NCI-H146 treated with DMSO at 0.1 percent for 48 hours (cell line): ENCODE results near the gene BMP6.
"Not testable (repeated sequence)": the region's sequence is repeated elsewhere in the genome, so short reads cannot be mapped to it uniquely, and the experiment has no call there.

ENCODE experiments used
- DNase-seq: peaks from one replicate; lab custom pipeline; 2025; ENCODE audit not compliant: unreplicated experiment; lab: John Stamatoyannopoulos, UW

The BMP6 gene

DNA sequence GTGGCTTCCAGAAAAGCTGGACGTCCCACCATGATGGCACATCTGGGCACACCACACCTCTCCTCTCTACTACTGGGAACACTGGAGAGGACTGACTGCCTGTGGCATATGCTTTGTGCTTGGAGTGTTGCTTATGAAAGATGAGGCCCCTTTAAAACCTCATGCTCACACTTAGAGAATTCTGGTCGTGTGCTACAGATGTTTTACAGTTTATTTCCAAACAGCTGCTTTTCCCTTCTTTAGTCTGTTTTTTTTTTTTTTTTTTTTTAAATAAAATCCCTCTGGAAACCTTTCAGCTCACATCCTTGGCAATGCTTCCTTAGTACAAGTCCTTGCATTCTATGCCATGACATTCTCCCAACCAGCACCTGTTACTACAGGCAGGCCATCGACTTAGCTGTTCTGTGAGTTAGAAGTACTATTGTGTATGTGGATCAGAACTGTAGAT is 60.3 kb downstream of the BMP6 start:
- no peak for DNase-seq

- no peak for DNase-seq
These were observed 61.3 kb downstream of the BMP6 start for GRCh38 chr6:7787137-7787608.

DNA sequence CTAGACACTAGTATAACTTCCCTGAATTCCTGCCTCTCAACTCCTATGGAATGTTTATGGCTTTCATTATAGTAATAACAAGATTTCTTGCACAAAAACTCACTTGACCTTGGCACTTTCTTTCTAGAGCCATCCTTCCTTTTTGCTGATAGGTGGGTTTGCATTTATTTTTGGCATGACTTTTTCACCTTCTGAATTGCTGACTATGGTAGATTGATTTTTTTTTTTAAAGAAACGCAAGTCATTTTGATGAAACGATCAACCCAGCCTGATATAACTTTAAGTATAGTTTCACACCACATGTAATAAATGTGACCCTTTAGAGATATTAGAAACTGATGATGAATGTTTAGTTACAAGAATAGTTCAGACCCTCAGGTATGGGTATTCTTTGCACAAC is 61.8 kb downstream of the BMP6 start:
- no peak for DNase-seq

DNA sequence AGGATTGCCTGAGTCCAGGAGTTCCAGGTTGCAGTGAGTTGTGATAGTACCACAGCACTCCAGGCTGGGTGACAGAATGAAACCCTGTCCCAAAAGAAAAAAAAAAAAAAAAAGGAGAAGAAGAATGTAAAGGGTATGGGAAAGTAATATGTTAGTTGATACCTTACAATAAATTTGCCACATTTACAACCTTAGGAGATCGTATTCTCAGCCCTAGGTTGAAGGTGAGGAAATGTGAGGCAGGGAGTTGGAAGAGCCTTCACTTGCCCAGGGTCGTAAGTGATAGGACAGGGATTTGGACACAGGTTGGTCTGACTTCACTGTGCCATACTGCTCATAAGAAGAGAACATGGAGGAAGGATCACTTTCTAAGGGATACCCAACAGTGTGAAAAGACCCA is 68.6 kb downstream of the BMP6 start:
- DNase-seq: no peak

GRCh38 chr6:7797386-7797785 is 71.5 kb downstream of the BMP6 start:
- DNase-seq: no peak

- no peak for DNase-seq
These were observed 72.9 kb downstream of the BMP6 start for GRCh38 chr6:7798751-7799150.

- DNase-seq: no peak
These were observed 76.8 kb downstream of the BMP6 start for GRCh38 chr6:7802662-7803061.

GRCh38 chr6:7803214-7803613 is 77.3 kb downstream of the BMP6 start:
- no peak for DNase-seq

DNA sequence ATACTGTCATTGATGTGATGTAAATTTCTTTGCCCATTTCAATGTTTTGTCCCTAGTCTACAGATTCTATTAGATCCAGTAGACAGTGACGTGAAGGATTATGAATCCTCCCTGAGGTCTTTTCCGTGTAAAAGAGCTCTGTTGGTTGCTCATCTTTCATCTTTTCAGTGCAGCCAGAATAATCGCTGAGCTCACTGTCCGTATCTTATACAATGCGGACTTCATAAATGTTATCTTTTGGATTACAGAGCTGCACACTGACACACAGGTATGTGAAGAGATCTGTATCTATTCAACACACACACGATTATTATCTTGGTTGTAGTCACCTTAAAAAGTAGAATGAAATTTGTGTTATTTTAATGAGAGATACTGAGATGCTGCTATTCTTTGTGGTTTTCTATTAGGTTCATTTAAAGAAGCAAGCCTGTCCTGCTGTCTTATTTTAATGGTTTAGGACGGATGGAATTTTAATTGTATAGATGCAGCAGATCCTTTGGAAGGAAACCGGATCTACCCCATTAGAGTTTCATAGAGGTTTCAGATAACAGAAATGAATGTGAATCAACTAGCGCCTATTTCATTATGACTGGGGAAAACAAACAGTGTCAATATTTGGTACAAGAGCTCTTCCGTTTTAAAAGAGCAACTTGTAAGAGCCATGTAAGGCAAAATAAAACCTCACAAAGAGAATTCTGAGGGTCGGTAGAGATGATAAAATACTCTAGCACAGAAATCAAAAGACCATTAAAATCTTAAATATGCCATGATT is 79.4 kb downstream of the BMP6 start:
- no peak for DNase-seq

GRCh38 chr6:7805850-7806214 is 79.9 kb downstream of the BMP6 start:
- DNase-seq: no peak

GRCh38 chr6:7806711-7807110 is 80.8 kb downstream of the BMP6 start:
- no peak for DNase-seq

DNA sequence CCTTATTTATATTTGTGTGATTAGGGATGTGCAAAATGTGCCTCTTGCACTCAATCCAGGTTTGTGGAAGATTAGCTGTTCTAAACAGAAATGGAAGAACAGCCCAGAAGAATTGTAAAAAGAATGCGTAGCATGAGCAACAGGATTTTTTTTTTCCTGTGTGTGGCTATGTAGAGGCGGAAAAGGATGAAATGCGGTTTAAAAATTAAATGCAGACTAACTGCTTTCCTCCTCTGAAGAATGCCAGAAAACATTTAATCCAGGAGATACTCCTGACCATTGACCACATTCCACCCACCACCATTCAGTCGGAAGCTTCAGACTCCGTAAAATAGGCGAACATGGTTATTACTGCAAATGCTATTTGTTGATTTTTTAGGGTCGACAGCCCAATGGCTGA is 83.4 kb downstream of the BMP6 start:
- DNase-seq: no peak

- no peak for DNase-seq
These were observed 85.5 kb downstream of the BMP6 start for GRCh38 chr6:7811441-7811840.

- no peak for DNase-seq
These were observed 86.7 kb downstream of the BMP6 start for GRCh38 chr6:7812623-7813022.

GRCh38 chr6:7813193-7813592 is 87.3 kb downstream of the BMP6 start:
- no peak for DNase-seq

GRCh38 chr6:7813704-7814103 is 87.8 kb downstream of the BMP6 start:
- no peak for DNase-seq

DNA sequence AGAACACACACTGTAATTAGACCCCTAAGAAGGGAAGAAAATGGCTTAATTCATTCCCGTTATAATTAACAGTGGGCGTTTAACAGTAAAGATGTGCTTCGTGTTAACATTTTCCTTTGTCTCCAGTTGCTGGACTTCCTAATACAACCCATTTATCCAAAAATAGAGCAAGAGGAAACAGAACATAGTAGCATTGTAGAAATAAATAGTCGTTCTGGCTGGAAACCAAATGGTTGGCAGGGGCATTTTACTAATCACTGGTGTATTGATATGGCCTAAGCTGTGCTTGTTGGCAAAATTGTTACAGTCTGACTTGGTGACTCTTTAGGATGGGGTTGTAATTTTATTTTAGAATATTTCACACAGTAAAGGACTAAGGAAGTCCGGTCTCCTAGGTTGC is 89.8 kb downstream of the BMP6 start:
- DNase-seq: no peak

GRCh38 chr6:7817184-7817583 is 91.3 kb downstream of the BMP6 start:
- DNase-seq: not testable (repeated sequence)

GRCh38 chr6:7818257-7819214 is 92.6 kb downstream of the BMP6 start:
- DNase-seq: no peak

- no peak for DNase-seq
These were observed 93.6 kb downstream of the BMP6 start for GRCh38 chr6:7819431-7820015.

DNA sequence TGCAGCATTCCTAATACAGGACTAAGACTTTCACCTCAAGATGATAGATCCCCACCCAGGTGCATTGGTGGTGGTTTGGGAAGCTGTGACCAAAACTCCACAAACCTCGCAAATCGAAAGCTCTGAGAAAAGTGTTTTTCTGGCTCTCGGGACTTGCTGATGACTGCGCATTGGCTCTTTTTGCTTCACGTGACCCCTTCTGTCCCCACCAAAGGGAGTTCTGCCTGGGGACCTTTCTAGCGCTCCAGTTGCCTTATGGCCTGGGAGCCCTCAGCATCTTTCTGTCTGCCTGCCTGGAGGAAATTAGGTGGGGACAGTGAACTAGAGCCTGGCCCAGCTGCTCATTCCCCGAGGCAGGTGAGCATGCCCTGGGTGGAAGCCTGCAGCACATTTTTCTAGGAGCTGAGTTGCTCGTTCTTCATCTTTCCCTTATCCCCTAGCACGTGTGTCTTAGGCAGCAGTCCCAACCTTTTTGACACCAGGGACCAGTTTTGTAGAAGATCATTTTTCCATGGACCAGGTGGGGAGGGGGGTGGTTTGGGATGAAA is 94.5 kb downstream of the BMP6 start:
- DNase-seq: no peak
